ENCODE results near the gene FAM229B. TPM values are rescaled to one million over a fixed set of nuclear protein-coding genes. Genes with fewer than 3 reads are reported as not detected.

FAM229B gene
- total RNA-seq, 1 donor: 11.6 TPM

GRCh38 chr6:112109262-112109661 is 21.9 kb downstream of the FAM229B start:
- H2AFZ ChIP-seq (ENCODE audit: low read length): no peak overlapping the region

GRCh38 chr6:112113431-112113830 is 26.0 kb downstream of the FAM229B start:
- no peaks in the 10 kb centered on the region for H3K79me2 ChIP-seq (ENCODE audit: insufficient read depth, low read length)
- no peak overlapping the region for H3K4me3 ChIP-seq (ENCODE audit: insufficient read depth, low read length)
- H3K27ac ChIP-seq (ENCODE audit: low read depth, low read length): no peak overlapping the region
- no peak for DNase-seq (ENCODE audit: insufficient read length, low spot score, missing footprints)
- H3K9me3 ChIP-seq (ENCODE audit: low read depth, low read length): no peaks in the 10 kb centered on the region
- TF ChIP-seq, protein P1, sequence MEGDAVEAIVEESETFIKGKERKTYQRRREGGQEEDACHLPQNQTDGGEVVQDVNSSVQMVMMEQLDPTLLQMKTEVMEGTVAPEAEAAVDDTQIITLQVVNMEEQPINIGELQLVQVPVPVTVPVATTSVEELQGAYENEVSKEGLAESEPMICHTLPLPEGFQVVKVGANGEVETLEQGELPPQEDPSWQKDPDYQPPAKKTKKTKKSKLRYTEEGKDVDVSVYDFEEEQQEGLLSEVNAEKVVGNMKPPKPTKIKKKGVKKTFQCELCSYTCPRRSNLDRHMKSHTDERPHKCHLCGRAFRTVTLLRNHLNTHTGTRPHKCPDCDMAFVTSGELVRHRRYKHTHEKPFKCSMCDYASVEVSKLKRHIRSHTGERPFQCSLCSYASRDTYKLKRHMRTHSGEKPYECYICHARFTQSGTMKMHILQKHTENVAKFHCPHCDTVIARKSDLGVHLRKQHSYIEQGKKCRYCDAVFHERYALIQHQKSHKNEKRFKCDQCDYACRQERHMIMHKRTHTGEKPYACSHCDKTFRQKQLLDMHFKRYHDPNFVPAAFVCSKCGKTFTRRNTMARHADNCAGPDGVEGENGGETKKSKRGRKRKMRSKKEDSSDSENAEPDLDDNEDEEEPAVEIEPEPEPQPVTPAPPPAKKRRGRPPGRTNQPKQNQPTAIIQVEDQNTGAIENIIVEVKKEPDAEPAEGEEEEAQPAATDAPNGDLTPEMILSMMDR (IDR thresholded peaks at IDR 0.05; ENCODE audit: extremely low read depth, low read depth, low read length): no peak
- peaks cover 100% of the 10 kb centered on the region for H3K36me3 ChIP-seq (ENCODE audit: insufficient read depth, low read length)
- no peak overlapping the region for H3K4me2 ChIP-seq (ENCODE audit: insufficient read depth, low read length)
- no peaks in the 10 kb centered on the region for H3K4me1 ChIP-seq (ENCODE audit: insufficient read depth, low read length)
- no peaks in the 10 kb centered on the region for H3K27me3 ChIP-seq (ENCODE audit: insufficient read depth, low read length)
- no peak overlapping the region for H2AFZ ChIP-seq (ENCODE audit: low read length)
- H4K20me1 ChIP-seq (ENCODE audit: insufficient read depth, low read length): no peaks in the 10 kb centered on the region

More at GRCh38 chr6:112109262-112109661, 21.9 kb downstream of the FAM229B start:
- Histone ChIP-seq H4K20me1 (ENCODE audit: insufficient read depth, low read length) (no peaks in the 10 kb centered on the region), H3K4me2 (ENCODE audit: insufficient read depth, low read length) (no peak overlapping the region), H3K4me1 (ENCODE audit: insufficient read depth, low read length) (no peaks in the 10 kb centered on the region), H3K79me2 (ENCODE audit: insufficient read depth, low read length) (no peaks in the 10 kb centered on the region), H3K27ac (ENCODE audit: low read depth, low read length) (no peak overlapping the region), H3K27me3 (ENCODE audit: insufficient read depth, low read length) (no peaks in the 10 kb centered on the region), H3K36me3 (ENCODE audit: insufficient read depth, low read length) (peaks cover 86% of the 10 kb centered on the region), H3K9me3 (ENCODE audit: low read depth, low read length) (no peaks in the 10 kb centered on the region), H3K4me3 (ENCODE audit: insufficient read depth, low read length) (no peak overlapping the region)
- TF ChIP-seq, protein P1 (IDR thresholded peaks at IDR 0.05; ENCODE audit: extremely low read depth, low read depth, low read length): no peak
- DNase-seq (ENCODE audit: insufficient read length, low spot score, missing footprints): no peak

GRCh38 chr6:112113918-112114317 is 26.5 kb downstream of the FAM229B start:
- no peaks in the 10 kb centered on the region for H3K4me1 ChIP-seq (ENCODE audit: insufficient read depth, low read length)
- H3K79me2 ChIP-seq (ENCODE audit: insufficient read depth, low read length): no peaks in the 10 kb centered on the region
- H3K4me2 ChIP-seq (ENCODE audit: insufficient read depth, low read length): no peak overlapping the region
- H3K36me3 ChIP-seq (ENCODE audit: insufficient read depth, low read length): peaks cover 100% of the 10 kb centered on the region
- no peaks in the 10 kb centered on the region for H3K27me3 ChIP-seq (ENCODE audit: insufficient read depth, low read length)
- no peaks in the 10 kb centered on the region for H3K9me3 ChIP-seq (ENCODE audit: low read depth, low read length)
- no peak overlapping the region for H3K27ac ChIP-seq (ENCODE audit: low read depth, low read length)
- no peak for DNase-seq (ENCODE audit: insufficient read length, low spot score, missing footprints)
- no peak overlapping the region for H3K4me3 ChIP-seq (ENCODE audit: insufficient read depth, low read length)
- TF ChIP-seq, protein P1 (IDR thresholded peaks at IDR 0.05; ENCODE audit: extremely low read depth, low read depth, low read length): no peak
- H4K20me1 ChIP-seq (ENCODE audit: insufficient read depth, low read length): no peaks in the 10 kb centered on the region
- no peak overlapping the region for H2AFZ ChIP-seq (ENCODE audit: low read length)

GRCh38 chr6:112114577-112115223 is 27.3 kb downstream of the FAM229B start:
- Histone ChIP-seq H3K4me3 (ENCODE audit: insufficient read depth, low read length) (no peak overlapping the region), H3K9me3 (ENCODE audit: low read depth, low read length) (no peaks in the 10 kb centered on the region), H3K4me2 (ENCODE audit: insufficient read depth, low read length) (no peak overlapping the region), H3K27me3 (ENCODE audit: insufficient read depth, low read length) (no peaks in the 10 kb centered on the region), H3K36me3 (ENCODE audit: insufficient read depth, low read length) (peaks cover 100% of the 10 kb centered on the region), H3K4me1 (ENCODE audit: insufficient read depth, low read length) (no peaks in the 10 kb centered on the region), H4K20me1 (ENCODE audit: insufficient read depth, low read length) (no peaks in the 10 kb centered on the region), H3K27ac (ENCODE audit: low read depth, low read length) (no peak overlapping the region), H2AFZ (ENCODE audit: low read length) (no peak overlapping the region), H3K79me2 (ENCODE audit: insufficient read depth, low read length) (no peaks in the 10 kb centered on the region)
- TF ChIP-seq, protein P1 (IDR thresholded peaks at IDR 0.05; ENCODE audit: extremely low read depth, low read depth, low read length): no peak
- DNase-seq (ENCODE audit: insufficient read length, low spot score, missing footprints): no peak
